Smooth muscle cell (in vitro differentiated cells): ENCODE measurements around the gene GPR4. TPM values are rescaled to one million over a fixed set of nuclear protein-coding genes. Genes with fewer than 3 reads are reported as not detected.

Experiments
- DNase-seq: peaks from one replicate; lab custom pipeline; 2025; ENCODE audit not compliant: unreplicated experiment; lab: John Stamatoyannopoulos, UW
- H2AFZ ChIP-seq: fragments of 200-600 bp; sonication (generic); 2 replicates; pipeline ENCODE4 v1.6.0; 2016; ENCODE audit warnings: antibody characterized with exemption, low read depth, mild to moderate bottlenecking
- H3F3A ChIP-seq: fragments of 200-600 bp; sonication (generic); 2 replicates; pipeline ENCODE4 v1.6.0; 2017; ENCODE audit warnings: antibody characterized with exemption, low read depth
- H3K27ac ChIP-seq: fragments of 200-600 bp; sonication (generic); 2 replicates; pipeline ENCODE4 v1.5.1; 2016; ENCODE audit warnings: low read depth, mild to moderate bottlenecking
- H3K27me3 ChIP-seq: fragments of 200-600 bp; sonication (generic); 2 replicates; pipeline ENCODE4 v1.6.1; 2016; ENCODE audit warnings: low read depth, mild to moderate bottlenecking
- H3K36me3 ChIP-seq: fragments of 200-600 bp; sonication (generic); 2 replicates; pipeline ENCODE4 v1.5.1; 2016; ENCODE audit warnings: low read depth
- H3K4me1 ChIP-seq: fragments of 200-600 bp; sonication (generic); 2 replicates; pipeline ENCODE4 v1.5.1; 2016; ENCODE audit warnings: low read depth
- H3K4me2 ChIP-seq: fragments of 200-600 bp; sonication (generic); 2 replicates; pipeline ENCODE4 v1.6.0; 2016; ENCODE audit warnings: mild to moderate bottlenecking
- H3K4me3 ChIP-seq: fragments of 200-600 bp; sonication (generic); 2 replicates; pipeline ENCODE4 v1.5.1; 2016; ENCODE audit warnings: mild to moderate bottlenecking
- H3K79me2 ChIP-seq: fragments of 200-600 bp; sonication (generic); 2 replicates; pipeline ENCODE4 v1.6.0; 2016; ENCODE audit warnings: low read depth, mild to moderate bottlenecking
- H3K9ac ChIP-seq: fragments of 200-600 bp; sonication (generic); 2 replicates; pipeline ENCODE4 v1.6.0; 2016; ENCODE audit warnings: low read depth
- H3K9me3 ChIP-seq: fragments of 200-600 bp; sonication (generic); replicated peaks from 2 replicates; pipeline ENCODE4 v1.5.1; 2016; ENCODE audit warnings: low read depth
- H4K20me1 ChIP-seq: fragments of 200-600 bp; sonication (generic); 2 replicates; pipeline ENCODE4 v1.6.0; 2016; ENCODE audit warnings: low read depth
- WGBS: methylation state at CpG from one replicate; pipeline ENCODE4 v1.1.7; 2016; ENCODE audit warnings: low lambda C conversion rate; 5-methylcytosine and 5-hydroxymethylcytosine counted together
- polyA plus RNA-seq: library from polyadenylated mRNA; unstranded; fragments of >200 nt; fragmentation: Nextera tagmentation; extraction: Ambion mirVana; gene quantifications from 2 replicates; pipeline ENCODE4 v1.2.1, GENCODE V29; 2016
- total RNA-seq: library from RNA; depleted of rRNA; stranded (reverse); fragments of >200 nt; gene quantifications from 2 replicates; pipeline ENCODE4 v1.2.3, GENCODE V29; 2014
- TF ChIP-seq, protein P1 (sequence below): fragments of 200-600 bp; sonication (generic); IDR thresholded peaks from 2 replicates; pipeline ENCODE4 v1.5.1; 2017; ENCODE audit warnings: borderline replicate concordance, mild to moderate bottlenecking, antibody characterized with exemption; ENCODE audit not compliant: insufficient read depth, poor library complexity, severe bottlenecking

The GPR4 gene
- total and polyA plus RNA-seq, 2 experiments from 2014 or later = not detected

- WGBS = 88% methylated on average over 11 of the region's 11 CpGs
- Histone ChIP-seq H3K27ac (no peak overlapping the region), H3K4me2 (no peak overlapping the region), H3K36me3 (no peaks in the 10 kb centered on the region), H3K79me2 (no peaks in the 10 kb centered on the region), H3K9me3 (no peaks in the 10 kb centered on the region), H3F3A (no peaks in the 10 kb centered on the region), H3K27me3 (no peaks in the 10 kb centered on the region), H2AFZ (no peak overlapping the region), H3K4me1 (no peaks in the 10 kb centered on the region), H3K4me3 (no peak overlapping the region), H4K20me1 (peaks cover 38% of the 10 kb centered on the region), H3K9ac (no peak overlapping the region)
- TF ChIP-seq, protein P1, sequence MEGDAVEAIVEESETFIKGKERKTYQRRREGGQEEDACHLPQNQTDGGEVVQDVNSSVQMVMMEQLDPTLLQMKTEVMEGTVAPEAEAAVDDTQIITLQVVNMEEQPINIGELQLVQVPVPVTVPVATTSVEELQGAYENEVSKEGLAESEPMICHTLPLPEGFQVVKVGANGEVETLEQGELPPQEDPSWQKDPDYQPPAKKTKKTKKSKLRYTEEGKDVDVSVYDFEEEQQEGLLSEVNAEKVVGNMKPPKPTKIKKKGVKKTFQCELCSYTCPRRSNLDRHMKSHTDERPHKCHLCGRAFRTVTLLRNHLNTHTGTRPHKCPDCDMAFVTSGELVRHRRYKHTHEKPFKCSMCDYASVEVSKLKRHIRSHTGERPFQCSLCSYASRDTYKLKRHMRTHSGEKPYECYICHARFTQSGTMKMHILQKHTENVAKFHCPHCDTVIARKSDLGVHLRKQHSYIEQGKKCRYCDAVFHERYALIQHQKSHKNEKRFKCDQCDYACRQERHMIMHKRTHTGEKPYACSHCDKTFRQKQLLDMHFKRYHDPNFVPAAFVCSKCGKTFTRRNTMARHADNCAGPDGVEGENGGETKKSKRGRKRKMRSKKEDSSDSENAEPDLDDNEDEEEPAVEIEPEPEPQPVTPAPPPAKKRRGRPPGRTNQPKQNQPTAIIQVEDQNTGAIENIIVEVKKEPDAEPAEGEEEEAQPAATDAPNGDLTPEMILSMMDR = no peak
- no peak for DNase-seq
Measured at GRCh38 chr19:45560686-45561085, 41.3 kb downstream of the GPR4 start.

- Histone ChIP-seq H2AFZ (no peak overlapping the region), H3F3A (no peaks in the 10 kb centered on the region), H3K27ac (no peak overlapping the region), H3K79me2 (no peaks in the 10 kb centered on the region), H4K20me1 (peaks cover 39% of the 10 kb centered on the region), H3K4me2 (no peak overlapping the region), H3K4me3 (no peak overlapping the region), H3K27me3 (no peaks in the 10 kb centered on the region), H3K9me3 (no peaks in the 10 kb centered on the region), H3K9ac (no peak overlapping the region), H3K36me3 (no peaks in the 10 kb centered on the region), H3K4me1 (no peaks in the 10 kb centered on the region)
- 86% methylated on average over 5 of the region's 5 CpGs for WGBS
- TF ChIP-seq, protein P1 = no peak
- no peak for DNase-seq
Measured at GRCh38 chr19:45560038-45560437, 42.0 kb downstream of the GPR4 start.

DNA sequence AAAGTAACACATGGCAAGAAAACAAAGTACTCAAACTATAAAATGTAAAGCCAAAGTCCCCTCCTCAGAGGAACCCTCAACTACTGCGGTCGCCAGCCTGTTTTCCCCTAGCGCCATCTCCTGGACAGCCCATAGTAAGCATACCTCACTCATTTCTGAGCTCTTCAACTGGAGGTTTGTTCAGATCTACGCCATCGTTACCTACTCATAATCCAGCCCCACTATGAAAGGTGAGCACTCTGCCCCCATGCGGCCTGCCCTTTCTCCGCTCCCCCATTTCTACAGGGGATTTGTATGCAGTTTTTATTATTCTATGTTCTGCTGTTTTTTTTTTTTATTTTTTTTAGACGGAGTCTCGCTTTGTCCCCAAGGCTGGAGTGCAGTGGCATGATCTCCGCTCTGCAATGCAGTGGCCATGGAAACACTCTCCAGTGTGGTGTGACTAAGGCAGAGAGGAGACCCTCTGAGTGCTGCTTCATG lies 43.6 kb downstream of the GPR4 start:
- Histone ChIP-seq H4K20me1 (peaks cover 53% of the 10 kb centered on the region), H3K79me2 (no peaks in the 10 kb centered on the region), H3K4me1 (no peaks in the 10 kb centered on the region), H3K9ac (no peak overlapping the region), H3K4me3 (no peak overlapping the region), H3K4me2 (no peak overlapping the region), H2AFZ (no peak overlapping the region), H3K36me3 (no peaks in the 10 kb centered on the region), H3F3A (peaks cover 4% of the 10 kb centered on the region), H3K9me3 (no peaks in the 10 kb centered on the region), H3K27me3 (no peaks in the 10 kb centered on the region), H3K27ac (no peak overlapping the region)
- DNase-seq = no peak
- 43% methylated on average over 10 of the region's 10 CpGs for WGBS
- TF ChIP-seq, protein P1 = peak; percentile 55

DNA sequence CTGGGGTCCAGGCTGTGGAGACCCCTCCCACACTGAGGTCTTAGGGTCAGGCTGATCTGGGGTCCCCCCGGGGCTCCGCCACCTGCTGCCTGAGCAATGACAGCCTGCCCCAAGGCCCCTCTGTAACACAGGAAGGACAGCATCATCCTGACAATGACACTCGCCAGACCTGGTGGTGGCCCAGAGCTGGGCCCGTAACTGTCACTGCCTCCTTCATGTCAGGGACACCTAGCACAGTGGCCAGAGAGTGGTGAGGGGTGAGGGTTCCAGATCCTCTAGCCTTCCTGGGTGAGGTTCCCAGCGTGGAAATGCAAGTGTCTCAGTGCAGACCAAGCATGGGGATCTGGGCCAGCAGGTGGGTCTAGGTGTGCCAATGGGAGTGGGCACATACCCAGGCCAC lies 45.2 kb downstream of the GPR4 start:
- H3K9me3 ChIP-seq = no peaks in the 10 kb centered on the region
- no peak overlapping the region for H3K4me3 ChIP-seq
- no peak overlapping the region for H3K4me2 ChIP-seq
- H3K4me1 ChIP-seq = no peaks in the 10 kb centered on the region
- no peak overlapping the region for H3K9ac ChIP-seq
- no peak overlapping the region for H2AFZ ChIP-seq
- H3K27ac ChIP-seq = no peak overlapping the region
- no peak for DNase-seq
- no peaks in the 10 kb centered on the region for H3K27me3 ChIP-seq
- H3K36me3 ChIP-seq = no peaks in the 10 kb centered on the region
- 96% methylated on average over 5 of the region's 5 CpGs for WGBS
- H3F3A ChIP-seq = peaks cover 4% of the 10 kb centered on the region
- no peaks in the 10 kb centered on the region for H3K79me2 ChIP-seq
- H4K20me1 ChIP-seq = peaks cover 63% of the 10 kb centered on the region
- TF ChIP-seq, protein P1 = no peak
